T-cell (primary cell): ENCODE measurements around the gene FCRL5. TPM values are rescaled to one million over a fixed set of nuclear protein-coding genes. Genes with fewer than 3 reads are reported as not detected.

Experiments used
- ATAC-seq, 4 experiments: fragments of 200-7000 bp in 3 of 4; fragments of 150-1000 bp in 1 of 4; cut with Tn5 transposase; replicated peaks in 1 of 4; 1 replicate in 3 of 4; 2 replicates in 1 of 4; pipeline ENCODE4 v1.10.0; 2021; ENCODE audit warnings: moderate library complexity in 3 of 4, mild to moderate bottlenecking in 2 of 4, moderate number of reproducible peaks in 1 of 4
- CTCF ChIA-PET, 2 donors: fragments of 300-600 bp; sonication (Branson Sonifier 250); formaldehyde crosslinking; loops; one replicate each; lab custom pipeline; 2022; ENCODE audit warnings: antibody characterized with exemption in 2 of 2; lab: Charles Lee
- POLR2A ChIA-PET, 2 donors: fragments of 300-600 bp; sonication (Branson Sonifier 250); formaldehyde crosslinking; loops; one replicate each; lab custom pipeline; 2022; ENCODE audit warnings: antibody characterized with exemption in 2 of 2; lab: Charles Lee
- DNase-seq, 35 experiments: peaks; one replicate each; pipeline versions ENCODE4 v3.0.0 to v3.0.0-alpha.2; 2013 to 2023
- H3K27ac ChIP-seq: one replicate; pipeline ENCODE4 v1.5.1; 2013; ENCODE audit warnings: low read length
- H3K27me3 ChIP-seq, 2 experiments: replicated peaks in 1 of 2; 1 replicate in 1 of 2; 2 replicates in 1 of 2; pipeline versions ENCODE4 v1.6.1 to v1.7.0; 2013; ENCODE audit warnings: low read length in 1 of 2, mixed read lengths in 1 of 2; ENCODE audit not compliant: control insufficient read depth in 2 of 2, insufficient read depth in 2 of 2; ENCODE audit errors: extremely low read depth in 1 of 2
- H3K36me3 ChIP-seq, 2 donors: 1 replicate in 1 of 2; 2 replicates in 1 of 2; pipeline versions ENCODE4 v1.6.1 to v1.7.0; 2013; ENCODE audit warnings: low read length in 1 of 2; ENCODE audit not compliant: control insufficient read depth in 2 of 2, insufficient read depth in 1 of 2; ENCODE audit errors: extremely low read depth in 1 of 2
- H3K4me1 ChIP-seq, 2 experiments: 1 replicate in 1 of 2; 2 replicates in 1 of 2; pipeline versions ENCODE4 v1.6.1 to v1.7.0; 2013; ENCODE audit warnings: low read length in 2 of 2, mixed read lengths in 1 of 2; ENCODE audit not compliant: insufficient read depth in 2 of 2, control insufficient read depth in 1 of 2; ENCODE audit errors: extremely low read depth in 1 of 2
- H3K4me3 ChIP-seq, 2 donors: 1 replicate in 1 of 2; 2 replicates in 1 of 2; pipeline versions ENCODE4 v1.5.1 to v1.7.0; 2013; ENCODE audit warnings: mild to moderate bottlenecking in 2 of 2, low read length in 1 of 2, moderate library complexity in 1 of 2; ENCODE audit not compliant: control insufficient read depth in 1 of 2; ENCODE audit errors: extremely low read depth in 1 of 2
- H3K9me3 ChIP-seq: 2 replicates; pipeline ENCODE4 v1.7.0; 2013
- H3K27ac Mint-ChIP-seq, 2 donors: one replicate each; pipeline ENCODE4 v1.8.0; 2020 to 2021; ENCODE audit warnings: mild to moderate bottlenecking in 2 of 2, mixed read lengths in 2 of 2
- H3K27me3 Mint-ChIP-seq, 2 donors: one replicate each; pipeline ENCODE4 v1.8.0; 2021 to 2022; ENCODE audit warnings: mixed read lengths in 2 of 2
- H3K36me3 Mint-ChIP-seq: one replicate; pipeline ENCODE4 v1.8.0; 2021; ENCODE audit warnings: mixed read lengths
- H3K4me1 Mint-ChIP-seq, 3 donors: one replicate each; pipeline ENCODE4 v1.8.0; 2020 to 2022; ENCODE audit warnings: mixed read lengths in 3 of 3, mild to moderate bottlenecking in 1 of 3
- H3K4me3 Mint-ChIP-seq, 3 donors: one replicate each; pipeline ENCODE4 v1.8.0; 2020 to 2022; ENCODE audit warnings: mild to moderate bottlenecking in 3 of 3, mixed read lengths in 3 of 3, moderate library complexity in 3 of 3
- H3K9me3 Mint-ChIP-seq, 3 donors: one replicate each; pipeline ENCODE4 v1.8.0; 2020 to 2022; ENCODE audit warnings: mixed read lengths in 3 of 3
- WGBS: methylation state at CpG from one replicate; pipeline ENCODE4 v1.1.5; 2013; ENCODE audit warnings: missing lambda C conversion rate; ENCODE audit not compliant: insufficient coverage; 5-methylcytosine and 5-hydroxymethylcytosine counted together
- total RNA-seq, 35 experiments: library from RNA in 6 of 35; stranded (reverse) in 6 of 35; fragments of 120-200 nt in 1 of 35; gene quantifications; one replicate each; pipeline versions ENCODE4 v1.2.1 to v1.2.4 and lab custom pipeline; 2013 to 2026

The FCRL5 gene
- total RNA-seq, 5 donors from 2014 or later (not counting 1 experiment from before 2014, with no cell fraction given), result 0.28 to 1.6 (median 0.76) TPM

DNA sequence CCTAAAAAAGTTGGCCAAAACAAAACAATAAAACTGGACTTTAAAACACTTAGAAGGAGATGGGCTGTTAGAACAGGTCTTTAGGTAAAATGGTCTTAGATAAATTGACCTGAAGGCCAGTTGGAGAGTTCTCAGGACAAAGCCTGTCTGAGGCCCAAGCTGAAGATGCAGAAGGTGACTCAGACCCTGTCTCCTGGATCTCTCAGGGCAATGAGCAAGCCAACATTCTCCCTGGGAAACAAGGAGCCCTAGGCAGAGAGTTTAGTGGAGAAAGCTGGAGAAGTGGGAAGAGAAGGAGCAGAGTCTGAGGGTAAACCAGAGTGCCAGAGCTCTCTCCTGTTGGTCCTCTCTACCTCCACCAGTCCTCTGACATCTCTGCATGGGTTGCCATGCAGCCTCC, 70.1 kb downstream of the FCRL5 start:
- no peaks in the 10 kb centered on the region for H3K4me1 ChIP-seq
- Mint-ChIP-seq H3K27ac (no peak overlapping the region), H3K27me3 (peaks cover 9 to 10% of the 10 kb centered on the region in 2 donors), H3K4me3 (no peak overlapping the region), H3K4me1 (no peaks in the 10 kb centered on the region), H3K9me3 (peaks cover 15 to 27% (median 20%) of the 10 kb centered on the region in 3 donors), H3K36me3 (peaks cover 6% of the 10 kb centered on the region)
- H3K9me3 ChIP-seq, result no peaks in the 10 kb centered on the region
- H3K36me3 ChIP-seq, result no peaks in the 10 kb centered on the region
- no peak overlapping the region for H3K4me3 ChIP-seq
- ChIA-PET CTCF (no interaction called here), POLR2A (no interaction called here)
- DNase-seq (no peak), ATAC-seq (no peak)
- no peak overlapping the region for H3K27ac ChIP-seq
- peaks cover 0 to 12% of the 10 kb centered on the region in 2 experiments for H3K27me3 ChIP-seq

DNA sequence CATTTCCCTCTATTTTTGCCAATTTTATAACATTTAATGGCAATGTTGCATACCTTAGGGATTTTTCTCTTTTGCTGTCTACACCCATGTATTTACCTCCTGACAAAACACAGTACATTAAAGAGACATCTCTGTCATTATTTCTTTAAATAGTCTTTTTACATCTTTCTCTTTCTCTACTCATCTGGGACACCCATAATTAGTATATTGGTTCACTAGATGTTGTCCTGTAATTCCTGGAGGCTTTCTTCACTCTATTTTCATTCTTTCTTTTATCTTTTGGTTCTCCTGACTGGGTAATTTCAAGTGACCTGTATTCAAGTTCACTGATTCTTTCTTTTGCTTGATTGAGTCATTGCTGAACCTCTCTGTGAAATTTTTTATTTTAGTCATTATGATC, 74.3 kb downstream of the FCRL5 start:
- Histone ChIP-seq H3K9me3 (no peaks in the 10 kb centered on the region), H3K27me3 (peaks cover 0 to 15% of the 10 kb centered on the region in 2 experiments), H3K4me3 (no peak overlapping the region), H3K27ac (no peak overlapping the region), H3K36me3 (no peaks in the 10 kb centered on the region), H3K4me1 (no peaks in the 10 kb centered on the region)
- ChIA-PET CTCF (no interaction called here), POLR2A (no interaction called here)
- no peak overlapping the region for H3K4me3 Mint-ChIP-seq
- H3K9me3 Mint-ChIP-seq, result peaks cover 15 to 42% (median 36%) of the 10 kb centered on the region in 3 donors
- H3K27ac Mint-ChIP-seq, result no peak overlapping the region
- no peaks in the 10 kb centered on the region for H3K4me1 Mint-ChIP-seq
- DNase-seq (no peak), ATAC-seq (no peak)
- H3K27me3 Mint-ChIP-seq, result peaks cover 14 to 20% of the 10 kb centered on the region in 2 donors
- H3K36me3 Mint-ChIP-seq, result peaks cover 6% of the 10 kb centered on the region

DNA sequence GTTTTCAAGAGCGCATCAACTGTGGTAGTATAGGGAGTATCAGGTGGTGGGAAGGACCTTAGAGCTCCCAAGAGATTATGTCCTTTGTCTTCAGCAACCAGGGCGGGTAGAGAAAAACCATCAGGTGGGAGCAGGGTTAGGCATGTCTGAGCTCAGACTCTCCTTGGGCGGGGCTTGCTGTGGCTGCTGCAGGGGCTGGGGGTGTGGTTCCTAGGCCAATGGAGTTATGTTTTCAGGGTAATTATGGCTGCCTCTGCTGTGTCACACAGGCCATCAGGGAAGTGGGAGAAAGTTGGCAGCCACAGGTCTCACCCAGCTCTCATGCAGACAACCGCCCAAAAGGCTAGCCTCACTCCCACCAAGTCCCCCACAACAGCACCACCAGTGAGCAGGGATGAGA, 74.9 kb downstream of the FCRL5 start:
- Mint-ChIP-seq H3K36me3 (peaks cover 6% of the 10 kb centered on the region), H3K4me1 (no peaks in the 10 kb centered on the region), H3K27me3 (peaks cover 11 to 20% of the 10 kb centered on the region in 2 donors), H3K27ac (no peak overlapping the region), H3K9me3 (peaks cover 15 to 42% (median 36%) of the 10 kb centered on the region in 3 donors), H3K4me3 (no peak overlapping the region)
- ChIA-PET POLR2A (no interaction called here), CTCF (no interaction called here)
- Histone ChIP-seq H3K9me3 (no peaks in the 10 kb centered on the region), H3K27me3 (peaks cover 0 to 15% of the 10 kb centered on the region in 2 experiments), H3K4me3 (no peak overlapping the region), H3K36me3 (no peaks in the 10 kb centered on the region), H3K27ac (no peak overlapping the region), H3K4me1 (no peaks in the 10 kb centered on the region)
- no peak for DNase-seq
- WGBS, result 96% methylated on average over 2 of the region's 4 CpGs
- no peak for ATAC-seq

DNA sequence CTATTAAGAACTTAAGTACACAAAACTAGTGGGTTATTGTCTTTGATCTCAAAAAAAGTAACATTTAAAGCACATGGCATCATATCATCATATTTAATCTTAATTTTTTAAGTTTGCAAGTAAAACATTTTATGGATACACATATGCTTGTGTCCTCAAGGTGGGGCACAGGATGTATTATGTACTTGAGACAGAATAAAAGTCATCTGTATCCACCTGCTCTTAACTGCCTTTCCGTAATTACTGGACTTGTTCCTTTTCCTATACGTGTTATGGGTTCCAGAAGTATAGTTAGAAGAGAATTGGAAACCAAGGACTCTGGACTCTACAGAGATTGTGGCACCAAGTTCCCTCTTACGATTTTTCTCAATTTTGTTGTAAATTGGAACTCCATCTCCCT, 79.4 kb downstream of the FCRL5 start:
- POLR2A ChIA-PET, result interaction anchor here in 1 of 2 donors (0.6 kb wide), 1 partner anchor 147 kb away, joined by 3 read pairs; no protein-coding TSS in a partner anchor
- no peaks in the 10 kb centered on the region for H3K4me1 ChIP-seq
- H3K27ac Mint-ChIP-seq, result no peak overlapping the region
- H3K36me3 ChIP-seq, result no peaks in the 10 kb centered on the region
- H3K27me3 Mint-ChIP-seq, result peaks cover 14 to 16% of the 10 kb centered on the region in 2 donors
- H3K9me3 ChIP-seq, result no peaks in the 10 kb centered on the region
- H3K4me3 ChIP-seq, result no peak overlapping the region
- WGBS, result no CpG with 5 or more reads among the region's 3 CpGs
- H3K9me3 Mint-ChIP-seq, result peaks cover 1 to 24% (median 20%) of the 10 kb centered on the region in 3 donors
- no peaks in the 10 kb centered on the region for H3K4me1 Mint-ChIP-seq
- no peak overlapping the region for H3K4me3 Mint-ChIP-seq
- CTCF ChIA-PET, result no interaction called here
- no peak for DNase-seq
- ATAC-seq, result no peak
- peaks cover 0 to 9% of the 10 kb centered on the region in 2 experiments for H3K27me3 ChIP-seq
- peaks cover 2% of the 10 kb centered on the region for H3K36me3 Mint-ChIP-seq
- H3K27ac ChIP-seq, result no peak overlapping the region

DNA sequence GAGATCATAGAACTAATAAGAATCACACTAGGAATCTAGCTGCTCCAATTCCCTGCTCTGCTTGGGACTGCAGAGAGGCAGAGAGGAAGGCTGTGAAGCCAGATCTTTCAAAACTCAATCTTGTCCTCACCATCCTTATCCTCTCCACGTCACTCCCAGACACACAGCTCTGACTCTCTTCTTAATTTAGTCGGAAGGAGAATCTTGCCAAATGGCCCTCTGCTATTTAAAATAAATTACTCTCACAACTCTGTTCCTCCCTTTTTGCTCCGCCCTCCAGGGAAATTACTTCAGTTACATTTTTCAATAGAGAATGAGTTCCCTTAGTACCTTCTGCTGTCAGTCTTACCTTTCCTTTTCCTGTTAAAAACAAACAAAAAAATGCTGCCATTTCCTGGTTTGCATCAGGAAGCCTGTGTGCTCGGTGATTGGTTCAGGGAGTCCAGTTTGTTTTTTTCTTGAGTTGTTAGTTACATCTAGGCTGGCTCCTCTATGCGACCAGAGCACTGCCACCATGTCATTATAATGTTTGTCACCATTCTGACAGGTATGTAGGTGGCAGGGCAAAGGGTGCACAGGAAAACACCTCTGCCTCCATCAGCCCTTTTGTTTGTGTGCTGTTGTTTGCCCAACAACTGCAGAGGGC, 80.1 kb downstream of the FCRL5 start:
- WGBS, result 76% methylated on average over 2 of the region's 5 CpGs
- Mint-ChIP-seq H3K4me1 (no peaks in the 10 kb centered on the region), H3K27me3 (peaks cover 14% of the 10 kb centered on the region in 2 donors), H3K9me3 (peaks cover 0 to 16% (median 15%) of the 10 kb centered on the region in 3 donors), H3K36me3 (no peaks in the 10 kb centered on the region), H3K4me3 (no peak overlapping the region), H3K27ac (no peak overlapping the region)
- ATAC-seq (no peak), DNase-seq (no peak)
- POLR2A ChIA-PET, result no interaction called here
- CTCF ChIA-PET, result no interaction called here
- no peaks in the 10 kb centered on the region for H3K9me3 ChIP-seq
- no peaks in the 10 kb centered on the region for H3K36me3 ChIP-seq
- H3K27ac ChIP-seq, result no peak overlapping the region
- H3K4me1 ChIP-seq, result no peaks in the 10 kb centered on the region
- peaks cover 0 to 9% of the 10 kb centered on the region in 2 experiments for H3K27me3 ChIP-seq
- no peak overlapping the region for H3K4me3 ChIP-seq

DNA sequence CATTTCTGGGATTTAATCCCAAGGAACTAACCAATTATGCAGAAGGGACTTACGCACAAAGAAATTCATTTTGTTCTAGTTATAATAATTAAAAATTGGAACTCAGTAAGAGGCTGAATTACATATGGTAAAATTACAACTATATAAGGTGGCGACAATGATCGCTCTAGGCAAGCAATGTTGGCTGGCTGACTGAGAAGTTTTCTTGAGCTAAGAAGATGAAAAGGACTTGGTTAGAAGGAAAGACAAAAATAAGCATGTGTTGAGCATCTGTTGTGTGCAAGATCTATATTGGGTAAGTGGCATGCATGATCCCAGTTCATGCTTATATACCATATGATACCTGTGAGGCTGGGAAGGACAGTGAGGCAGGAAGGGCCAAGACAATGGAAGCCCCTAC, 80.8 kb downstream of the FCRL5 start:
- peaks cover 0 to 12% (median 11%) of the 10 kb centered on the region in 3 donors for H3K9me3 Mint-ChIP-seq
- H3K9me3 ChIP-seq, result no peaks in the 10 kb centered on the region
- ATAC-seq (no peak), DNase-seq (no peak)
- H3K27ac ChIP-seq, result no peak overlapping the region
- no peaks in the 10 kb centered on the region for H3K36me3 ChIP-seq
- H3K4me1 ChIP-seq, result no peaks in the 10 kb centered on the region
- ChIA-PET POLR2A (no interaction called here), CTCF (no interaction called here)
- H3K4me1 Mint-ChIP-seq, result no peaks in the 10 kb centered on the region
- H3K4me3 ChIP-seq, result no peak overlapping the region
- no CpG with 5 or more reads among the region's 3 CpGs for WGBS
- H3K36me3 Mint-ChIP-seq, result no peaks in the 10 kb centered on the region
- peaks cover 9 to 14% of the 10 kb centered on the region in 2 donors for H3K27me3 Mint-ChIP-seq
- H3K4me3 Mint-ChIP-seq, result no peak overlapping the region
- H3K27me3 ChIP-seq, result peaks cover 0 to 9% of the 10 kb centered on the region in 2 experiments
- H3K27ac Mint-ChIP-seq, result no peak overlapping the region
